ENCODE results near the gene CLEC2A.

The CLEC2A gene

GRCh38 chr12:9933958-9934357 lies 1.8 kb upstream of the CLEC2A start:
- DNase-seq (ENCODE audit: low read depth): no peak

GRCh38 chr12:9931245-9931644 lies 925 bp downstream of the CLEC2A start:
- DNase-seq (ENCODE audit: low read depth): no peak

GRCh38 chr12:9928607-9929006 lies 3.6 kb downstream of the CLEC2A start:
- no peak for DNase-seq (ENCODE audit: low read depth)

- DNase-seq (ENCODE audit: low read depth): no peak
These were observed 5.3 kb downstream of the CLEC2A start for GRCh38 chr12:9926876-9927275.

GRCh38 chr12:9925705-9926393 lies 6.3 kb downstream of the CLEC2A start:
- peak; percentile 44 for DNase-seq (ENCODE audit: low read depth)

GRCh38 chr12:9922429-9922828 lies 9.7 kb downstream of the CLEC2A start:
- no peak for DNase-seq (ENCODE audit: low read depth)

- no peak for DNase-seq (ENCODE audit: low read depth)
These were observed 11.7 kb downstream of the CLEC2A start for GRCh38 chr12:9920451-9920850.

- no peak for DNase-seq (ENCODE audit: low read depth)
These were observed 12.7 kb downstream of the CLEC2A start for GRCh38 chr12:9919443-9919842.

GRCh38 chr12:9911708-9912107 lies 20.5 kb downstream of the CLEC2A start:
- DNase-seq (ENCODE audit: low read depth): no peak

- no peak for DNase-seq (ENCODE audit: low read depth)
These were observed 21.3 kb downstream of the CLEC2A start for GRCh38 chr12:9910716-9911421.

GRCh38 chr12:9909724-9910123 lies 22.4 kb downstream of the CLEC2A start:
- DNase-seq (ENCODE audit: low read depth): no peak

- DNase-seq (ENCODE audit: low read depth): no peak
These were observed 23.8 kb downstream of the CLEC2A start for GRCh38 chr12:9908350-9908749.

GRCh38 chr12:9907769-9908168 lies 24.4 kb downstream of the CLEC2A start:
- no peak for DNase-seq (ENCODE audit: low read depth)

GRCh38 chr12:9906873-9907272 lies 25.3 kb downstream of the CLEC2A start:
- DNase-seq (ENCODE audit: low read depth): no peak

GRCh38 chr12:9902539-9903228 lies 29.5 kb downstream of the CLEC2A start:
- DNase-seq (ENCODE audit: low read depth): no peak

- no peak for DNase-seq (ENCODE audit: low read depth)
These were observed 31.2 kb downstream of the CLEC2A start for GRCh38 chr12:9900930-9901329.

- no peak for DNase-seq (ENCODE audit: low read depth)
These were observed 33.0 kb downstream of the CLEC2A start for GRCh38 chr12:9899209-9899608.

- no peak for DNase-seq (ENCODE audit: low read depth)
These were observed 34.6 kb downstream of the CLEC2A start for GRCh38 chr12:9897535-9897934.

- DNase-seq (ENCODE audit: low read depth): no peak
These were observed 36.8 kb downstream of the CLEC2A start for GRCh38 chr12:9895215-9895971.

- no peak for DNase-seq (ENCODE audit: low read depth)
These were observed 43.4 kb downstream of the CLEC2A start for GRCh38 chr12:9888665-9889273.

GRCh38 chr12:9883175-9883574 lies 49.0 kb downstream of the CLEC2A start:
- DNase-seq (ENCODE audit: low read depth): peak; percentile 33

- DNase-seq (ENCODE audit: low read depth): no peak
These were observed 50.2 kb downstream of the CLEC2A start for GRCh38 chr12:9881988-9882387.

Data from amniotic epithelial cell (primary cell).